ENCODE data around the gene ACTN1. TPM values are rescaled to one million over a fixed set of nuclear protein-coding genes. Genes with fewer than 3 reads are reported as not detected.
A peak's percentile ranks its signal among the peaks of the same experiment; 100 is the strongest.

ACTN1 gene
- total and polyA plus RNA-seq, 2 of the 8 experiments (the other 6 are each of a cell fraction or from before 2014, with no cell fraction given), result 236 to 262 TPM

GRCh38 chr14:68898248-68899032 is 80.7 kb downstream of the ACTN1 start:
- no peak overlapping the region for H2AK5ac ChIP-seq (ENCODE audit: low read depth, low read length)
- H3K4me1 ChIP-seq (replicated peaks in 1 of 4; ENCODE audit: control insufficient read depth in 3 of 4, insufficient read depth in 4 of 4, low read length in 3 of 4), result no peaks in the 10 kb centered on the region
- peak overlapping the region; percentile 94 for H3K56ac ChIP-seq (replicated peaks; ENCODE audit: insufficient read length, low read depth, low read length)
- no peak overlapping the region for H2BK120ac ChIP-seq (replicated peaks; ENCODE audit: low read depth, low read length)
- H3K27me3 ChIP-seq (replicated peaks in 1 of 4; ENCODE audit: control insufficient read depth in 3 of 4, extremely low read depth in 1 of 4, insufficient read depth in 3 of 4, low read length in 3 of 4), result no peaks in the 10 kb centered on the region
- H3K27ac ChIP-seq (ENCODE audit: low read depth, low read length), result no peak overlapping the region
- ChIA-PET POLR2A (ENCODE audit: partially characterized antibody) (interaction anchor here (1.4 to 1.5 kb wide), 3 partner anchors 10 to 24 kb away, joined by 5 to 7 read pairs (median 6); no protein-coding TSS in a partner anchor), CTCF (ENCODE audit: partially characterized antibody) (interaction anchor here (0.9 to 3.9 kb wide), 10 partner anchors 9 to 241 kb away, joined by 3 to 22 read pairs (median 4); no protein-coding TSS in a partner anchor)
- DNase-seq (ENCODE audit: low read depth in 1 of 2, low spot score in 2 of 2), result no peak
- H3K23me2 ChIP-seq (ENCODE audit: low read depth, low read length), result peaks cover 9% of the 10 kb centered on the region; the same call in 1 of the 2 replicates
- WGBS, 2 experiments (ENCODE audit: extremely low coverage in 1 of 2, insufficient coverage in 1 of 2, insufficient read length in 1 of 2, insufficient replicate concordance in 2 of 2, low coverage in 1 of 2, low lambda C conversion rate in 2 of 2, missing lambda C conversion rate in 1 of 2), result 91% methylated on average over 12 of the region's 13 CpGs; no CpG with 5 or more reads in 1 of the 2 experiments
- no peak overlapping the region for H3K18ac ChIP-seq (ENCODE audit: extremely low read depth, low read length)
- H3K9me3 ChIP-seq (ENCODE audit: insufficient read depth in 2 of 2, low read depth in 1 of 2, low read length in 1 of 2), result no peaks in the 10 kb centered on the region
- peaks cover 3% of the 10 kb centered on the region for H3K79me1 ChIP-seq (ENCODE audit: low read depth, low read length)
- no peak overlapping the region for H2BK15ac ChIP-seq (ENCODE audit: low read length)
- no peak for FAIRE-seq
- H3K4me2 ChIP-seq (ENCODE audit: insufficient read depth in 1 of 2, low read depth in 2 of 2, low read length in 2 of 2), result no peak overlapping the region
- H4K20me1 ChIP-seq (replicated peaks in 1 of 2; ENCODE audit: control insufficient read depth in 1 of 2, insufficient read depth in 2 of 2, low read length in 2 of 2), result peaks cover 0 to 11% of the 10 kb centered on the region in 2 experiments
- H2AFZ ChIP-seq (ENCODE audit: low read length), result no peak overlapping the region
- no peak overlapping the region for H2BK20ac ChIP-seq (ENCODE audit: low read length)
- no peak overlapping the region for H3K4me3 ChIP-seq (ENCODE audit: extremely low read depth in 1 of 4, insufficient read depth in 2 of 4, low read depth in 3 of 4, low read length in 4 of 4)
- H4K5ac ChIP-seq (ENCODE audit: insufficient read length, low read depth, low read length), result no peak overlapping the region
- peak overlapping the region; percentile 53 for H4K91ac ChIP-seq (replicated peaks; ENCODE audit: insufficient read length, low read length)
- peak overlapping the region; percentile 53; the same call in 1 of the 2 replicates for H4K8ac ChIP-seq (ENCODE audit: extremely low read depth, insufficient read depth, low read length)
- peak overlapping the region; percentile 26; the same call in 1 of the 2 replicates for H2BK5ac ChIP-seq (ENCODE audit: low read depth, low read length)
- no peaks in the 10 kb centered on the region for H3K79me2 ChIP-seq (ENCODE audit: control insufficient read depth in 1 of 2, insufficient read depth in 2 of 2, low read length in 2 of 2)
- no peak overlapping the region for H3K23ac ChIP-seq (ENCODE audit: insufficient read length)
- H3K9ac ChIP-seq (replicated peaks in 1 of 4; ENCODE audit: extremely low read depth in 1 of 4, low read depth in 3 of 4, low read length in 3 of 4), result no peak overlapping the region
- no peak overlapping the region for H3K14ac ChIP-seq (ENCODE audit: insufficient read length)
- no peak overlapping the region for H3K4ac ChIP-seq (replicated peaks; ENCODE audit: insufficient read length, low read depth, low read length)
- H2BK12ac ChIP-seq (ENCODE audit: low read depth, low read length), result 0 out of 2 replicates have a peak overlapping the region, but pooled peaks have one; percentile 68
- H3K36me3 ChIP-seq (ENCODE audit: control insufficient read depth in 2 of 4, insufficient read depth in 4 of 4, low read length in 3 of 4), result peaks cover 16 to 64% (median 41%) of the 10 kb centered on the region in 4 experiments
- no peak for TF ChIP-seq CBX5 (IDR thresholded peaks at IDR 0.05; ENCODE audit: low read depth, low read length)
- no peak for TF ChIP-seq KDM1A (IDR thresholded peaks at IDR 0.05; ENCODE audit: borderline replicate concordance, low read length)
- TF ChIP-seq JUND (IDR thresholded peaks at IDR 0.05; ENCODE audit: low read length), result no peak
- no peak for TF ChIP-seq KDM5A (IDR thresholded peaks at IDR 0.05; ENCODE audit: low read length)
- TF ChIP-seq MAFK (IDR thresholded peaks at IDR 0.05; ENCODE audit: low read depth, low read length), result no peak
- no peak for TF ChIP-seq SAP30 (IDR thresholded peaks at IDR 0.05; ENCODE audit: insufficient read depth, insufficient replicate concordance, low read length)
- no peak for TF ChIP-seq ZNF274 (IDR thresholded peaks at IDR 0.05; ENCODE audit: borderline replicate concordance, extremely low read depth, low read length)
- no peak for TF ChIP-seq SP2 (IDR thresholded peaks at IDR 0.05; ENCODE audit: low read length)

All from H1 (cell line).